IPS DF 6.9 (cell line): ENCODE results near the gene TMEM221.

ENCODE experiments used
- DNase-seq: peaks from one replicate; pipeline ENCODE4 v3.0.0-alpha.2; 2013; ENCODE audit warnings: low read depth, low spot score
- H3K27ac ChIP-seq: one replicate; pipeline ENCODE4 v1.5.1; 2013; ENCODE audit warnings: low read length, control low read depth
- H3K27me3 ChIP-seq: 2 replicates; pipeline ENCODE4 v1.6.1; 2013; ENCODE audit warnings: mild to moderate bottlenecking, low read length; ENCODE audit not compliant: control insufficient read depth, insufficient read depth
- H3K36me3 ChIP-seq: 2 replicates; pipeline ENCODE4 v1.6.1; 2013; ENCODE audit warnings: low read length; ENCODE audit not compliant: control insufficient read depth, insufficient read depth
- H3K4me1 ChIP-seq: 2 replicates; pipeline ENCODE4 v1.6.1; 2013; ENCODE audit warnings: low read length; ENCODE audit not compliant: control insufficient read depth, insufficient read depth
- H3K4me3 ChIP-seq: 2 replicates; pipeline ENCODE4 v1.5.1; 2013; ENCODE audit warnings: mild to moderate bottlenecking, low read length
- H3K9me3 ChIP-seq: 2 replicates; pipeline ENCODE4 v1.6.1; 2013; ENCODE audit warnings: low read length, inconsistent platforms; ENCODE audit not compliant: control insufficient read depth, insufficient read depth
- WGBS: extraction: QIAGEN DNeasy Blood & Tissue Kit; methylation state at CpG from one replicate; pipeline ENCODE4 v1.1.7; 2013; ENCODE audit warnings: mixed read lengths, missing lambda C conversion rate; ENCODE audit not compliant: insufficient read length, insufficient coverage; 5-methylcytosine and 5-hydroxymethylcytosine counted together

Gene TMEM221

DNA sequence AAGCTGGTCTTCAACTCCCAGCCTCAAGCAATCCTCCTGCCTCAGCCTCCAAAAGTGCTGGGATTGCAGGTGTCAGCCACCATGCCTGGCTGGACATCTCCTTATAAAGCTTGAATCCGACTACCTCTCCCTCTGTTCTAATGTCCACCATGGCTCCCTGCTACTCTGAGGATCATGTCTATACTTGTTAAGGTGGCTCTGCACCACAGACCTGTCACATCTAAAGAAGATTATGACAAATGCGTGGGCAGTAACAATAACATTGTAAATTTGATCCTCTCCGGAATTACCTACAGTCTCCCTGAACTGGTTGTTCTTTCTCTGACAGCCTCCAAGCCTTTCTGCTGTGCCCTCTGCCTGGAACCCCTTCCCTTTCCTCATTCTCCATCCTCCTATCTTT is 10.5 kb upstream of the TMEM221 start:
- Histone ChIP-seq H3K4me1 (no peaks in the 10 kb centered on the region; the same call in 1 of the 2 replicates), H3K36me3 (no peaks in the 10 kb centered on the region), H3K4me3 (no peak overlapping the region), H3K27me3 (peaks cover 7% of the 10 kb centered on the region; the same call in 1 of the 2 replicates), H3K9me3 (no peaks in the 10 kb centered on the region), H3K27ac (no peak overlapping the region)
- DNase-seq = no peak
- WGBS = no CpG with 5 or more reads among the region's 3 CpGs

- no peak overlapping the region for H3K4me3 ChIP-seq
- H3K27me3 ChIP-seq = peaks cover 7% of the 10 kb centered on the region; the same call in 1 of the 2 replicates
- H3K27ac ChIP-seq = no peak overlapping the region
- no peaks in the 10 kb centered on the region; the same call in 1 of the 2 replicates for H3K4me1 ChIP-seq
- no CpG with 5 or more reads among the region's 6 CpGs for WGBS
- DNase-seq = no peak
- H3K9me3 ChIP-seq = no peaks in the 10 kb centered on the region
- H3K36me3 ChIP-seq = no peaks in the 10 kb centered on the region
Observed at GRCh38 chr19:17457616-17458015, 9.1 kb upstream of the TMEM221 start.

GRCh38 chr19:17456127-17456526 is 7.7 kb upstream of the TMEM221 start:
- Histone ChIP-seq H3K27ac (no peak overlapping the region), H3K27me3 (peaks cover 7% of the 10 kb centered on the region; the same call in 1 of the 2 replicates), H3K9me3 (no peaks in the 10 kb centered on the region), H3K4me1 (no peaks in the 10 kb centered on the region; the same call in 1 of the 2 replicates), H3K36me3 (no peaks in the 10 kb centered on the region), H3K4me3 (no peak overlapping the region)
- no peak for DNase-seq
- no CpG with 5 or more reads among the region's 11 CpGs for WGBS

DNA sequence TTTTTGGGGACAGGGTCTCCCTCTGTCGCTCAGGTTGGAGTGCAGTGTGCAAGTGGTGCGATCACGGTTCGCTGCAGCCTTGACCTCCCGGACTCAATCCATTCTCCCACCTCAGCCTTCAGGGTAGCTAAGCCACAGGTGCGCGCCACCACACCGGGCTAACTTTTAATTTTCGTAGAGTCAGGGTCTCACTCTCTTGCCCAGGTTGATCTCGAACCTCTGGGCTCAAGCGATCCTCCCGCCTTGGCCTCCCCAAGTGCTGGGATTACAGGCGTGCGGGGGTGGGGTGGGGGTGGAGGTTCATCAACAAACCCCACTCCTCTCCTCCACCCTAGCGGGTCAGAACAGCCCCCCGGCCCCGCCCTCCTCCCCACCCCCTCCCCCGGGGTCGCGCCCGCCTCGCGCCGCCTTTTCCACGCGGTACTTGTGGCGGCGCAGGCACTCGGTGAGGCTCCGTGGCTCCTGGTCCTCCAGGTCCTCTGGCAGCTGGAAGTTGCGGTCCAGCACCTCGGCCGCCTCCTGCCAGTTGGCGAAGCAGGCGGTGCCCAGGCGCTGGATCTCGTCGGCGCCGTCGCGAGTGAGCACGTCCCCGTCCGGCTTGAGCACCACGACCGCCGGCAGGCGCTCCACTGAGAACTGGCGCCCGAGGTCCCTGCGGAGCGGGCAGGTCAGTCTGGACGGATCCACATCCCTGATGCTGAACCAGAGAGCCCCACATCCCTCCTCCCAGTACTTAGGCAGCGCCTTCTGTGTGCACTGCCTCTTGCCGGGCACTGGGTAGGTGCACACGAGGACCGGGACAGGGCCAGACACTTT is 7.0 kb upstream of the TMEM221 start:
- no peak for DNase-seq
- no CpG with 5 or more reads among the region's 58 CpGs for WGBS
- no peaks in the 10 kb centered on the region; the same call in 1 of the 2 replicates for H3K4me1 ChIP-seq
- H3K4me3 ChIP-seq = peak overlapping the region; percentile 4; the same call in 1 of the 2 replicates
- no peak overlapping the region for H3K27ac ChIP-seq
- no peaks in the 10 kb centered on the region for H3K9me3 ChIP-seq
- H3K27me3 ChIP-seq = peaks cover 7% of the 10 kb centered on the region; the same call in 1 of the 2 replicates
- H3K36me3 ChIP-seq = no peaks in the 10 kb centered on the region

- no peak for DNase-seq
- Histone ChIP-seq H3K36me3 (no peaks in the 10 kb centered on the region), H3K9me3 (no peaks in the 10 kb centered on the region), H3K27ac (no peak overlapping the region), H3K4me1 (no peaks in the 10 kb centered on the region), H3K4me3 (peak overlapping the region; percentile 13; the same call in 1 of the 2 replicates), H3K27me3 (peaks cover 7% of the 10 kb centered on the region; the same call in 1 of the 2 replicates)
- WGBS = no CpG with 5 or more reads among the region's 13 CpGs
Observed at GRCh38 chr19:17454576-17455071, 6.2 kb upstream of the TMEM221 start.

DNA sequence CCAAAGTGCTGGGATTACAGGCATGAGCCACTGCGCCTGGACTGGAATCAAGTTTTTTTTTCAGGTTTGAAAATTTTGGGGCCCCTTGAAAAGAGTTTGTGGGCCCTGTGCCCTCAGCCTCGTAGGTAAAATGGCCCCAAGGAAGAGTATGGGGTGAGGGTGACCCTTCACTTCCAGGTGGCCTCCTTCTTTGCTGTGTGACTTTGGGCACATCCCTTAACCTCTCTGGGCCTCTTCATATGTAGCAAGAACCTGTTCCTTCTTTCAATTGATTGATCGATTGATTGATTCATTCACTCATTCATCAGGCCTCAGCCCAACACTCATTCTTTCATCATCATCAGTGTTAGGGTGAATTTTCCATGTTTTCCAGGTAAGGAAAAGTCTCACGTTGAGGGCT is 3.4 kb upstream of the TMEM221 start:
- no peaks in the 10 kb centered on the region for H3K36me3 ChIP-seq
- no peak for DNase-seq
- H3K27me3 ChIP-seq = peaks cover 12% of the 10 kb centered on the region; the same call in 1 of the 2 replicates
- no peak overlapping the region for H3K4me3 ChIP-seq
- WGBS = no CpG with 5 or more reads among the region's 4 CpGs
- no peaks in the 10 kb centered on the region for H3K9me3 ChIP-seq
- H3K4me1 ChIP-seq = no peaks in the 10 kb centered on the region
- no peak overlapping the region for H3K27ac ChIP-seq

GRCh38 chr19:17450264-17451075 is 2.0 kb upstream of the TMEM221 start:
- Histone ChIP-seq H3K27me3 (peaks cover 8% of the 10 kb centered on the region; the same call in 1 of the 2 replicates), H3K27ac (no peak overlapping the region), H3K4me3 (no peak overlapping the region), H3K36me3 (no peaks in the 10 kb centered on the region), H3K4me1 (no peaks in the 10 kb centered on the region), H3K9me3 (no peaks in the 10 kb centered on the region)
- DNase-seq = no peak
- WGBS = no CpG with 5 or more reads among the region's 8 CpGs

DNA sequence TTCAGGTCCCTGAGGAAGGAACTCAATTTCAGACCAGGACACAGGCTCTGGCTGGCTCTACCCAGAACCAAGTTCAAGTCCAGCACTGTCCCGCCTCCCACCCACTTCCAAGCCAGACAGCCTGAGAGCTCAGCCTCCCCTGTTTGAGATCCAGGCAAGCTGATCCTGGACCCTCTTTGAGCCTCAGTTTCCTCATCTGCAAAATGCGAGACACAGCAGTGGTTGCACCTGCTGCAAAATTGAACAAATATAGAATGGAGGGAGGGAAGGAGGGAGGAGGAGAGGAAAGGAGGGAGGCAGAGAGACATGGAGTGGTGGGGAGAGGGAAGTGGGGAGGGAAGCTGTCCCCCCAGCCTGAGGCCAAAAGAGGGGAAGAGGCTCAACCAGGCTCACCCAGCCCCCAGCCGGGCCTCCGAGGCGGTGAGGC is 751 bp downstream of the TMEM221 start:
- Histone ChIP-seq H3K27me3 (peaks cover 5% of the 10 kb centered on the region; the same call in 1 of the 2 replicates), H3K9me3 (no peaks in the 10 kb centered on the region), H3K4me3 (peak overlapping the region; percentile 60; the same call in 1 of the 2 replicates), H3K27ac (no peak overlapping the region), H3K4me1 (no peaks in the 10 kb centered on the region), H3K36me3 (no peaks in the 10 kb centered on the region)
- no peak for DNase-seq
- no CpG with 5 or more reads among the region's 5 CpGs for WGBS

GRCh38 chr19:17445526-17446165 is 2.8 kb downstream of the TMEM221 start:
- peaks cover 5% of the 10 kb centered on the region; the same call in 1 of the 2 replicates for H3K27me3 ChIP-seq
- 100% methylated on average over 1 of the region's 1 CpG for WGBS
- no peaks in the 10 kb centered on the region for H3K4me1 ChIP-seq

More at GRCh38 chr19:17445526-17446165, 2.8 kb downstream of the TMEM221 start:
- Histone ChIP-seq H3K36me3 (no peaks in the 10 kb centered on the region), H3K4me3 (no peak overlapping the region), H3K9me3 (no peaks in the 10 kb centered on the region), H3K27ac (no peak overlapping the region)
- no peak for DNase-seq
